Endothelial cell of umbilical vein (primary cell): ENCODE results near the gene MED27. TPM values are rescaled to one million over a fixed set of nuclear protein-coding genes. Genes with fewer than 3 reads are reported as not detected.

ENCODE experiments used
- BruUV-seq: library from RNA; stranded (reverse); fragments of 400-500 nt; replicated peaks from 2 replicates; lab custom pipeline; 2021; lab: Mats Ljungman, UMichigan
- CTCF ChIA-PET: fragments of 300-600, 350-600 bp; sonication (Branson Sonifier 250); formaldehyde crosslinking; loops from one replicate; lab custom pipeline; 2021; ENCODE audit warnings: antibody characterized with exemption, inconsistent platforms; lab: Charles Lee
- POLR2A ChIA-PET: fragments of 300-600, 350-600 bp; sonication (Branson Sonifier 250); formaldehyde crosslinking; loops from one replicate; lab custom pipeline; 2021; ENCODE audit warnings: antibody characterized with exemption, inconsistent platforms; lab: Charles Lee
- DNase-seq: peaks from one replicate; pipeline ENCODE4 v3.0.0-alpha.2; 2011; ENCODE audit warnings: low read depth, low spot score
- FAIRE-seq: peaks from 2 replicates; lab custom pipeline; 2011; peaks lifted over from hg19 to GRCh38; lab: Jason Lieb, UNC
- H2AFZ ChIP-seq: 2 replicates; pipeline ENCODE4 v1.6.0; 2012; ENCODE audit warnings: low read depth, low read length, control low read depth, inconsistent platforms
- H3K27ac ChIP-seq: 2 replicates; pipeline ENCODE4 v1.5.1; 2011; ENCODE audit warnings: low read depth, mild to moderate bottlenecking, control low read depth, low read length, moderate library complexity; ENCODE audit not compliant: insufficient read depth
- H3K27me3 ChIP-seq, 2 experiments: 2 replicates each; pipeline versions ENCODE4 v1.6.0 to v1.6.1; 2011; ENCODE audit warnings: low read length in 2 of 2, mixed read lengths in 1 of 2; ENCODE audit not compliant: control insufficient read depth in 2 of 2, insufficient read depth in 2 of 2
- H3K36me3 ChIP-seq, 2 experiments: 2 replicates in 1 of 2; 3 replicates in 1 of 2; pipeline ENCODE4 v1.5.1; 2011; ENCODE audit warnings: low read length in 2 of 2, mild to moderate bottlenecking in 1 of 2, moderate library complexity in 1 of 2; ENCODE audit not compliant: control insufficient read depth in 2 of 2, insufficient read depth in 2 of 2; ENCODE audit errors: extremely low read depth in 1 of 2
- H3K4me1 ChIP-seq: 3 replicates; pipeline ENCODE4 v1.5.1; 2011; ENCODE audit warnings: mild to moderate bottlenecking, low read length; ENCODE audit not compliant: control insufficient read depth, insufficient read depth; ENCODE audit errors: extremely low read depth
- H3K4me2 ChIP-seq: 2 replicates; pipeline ENCODE4 v1.6.1; 2011; ENCODE audit warnings: low read length, control low read depth, mixed read lengths; ENCODE audit not compliant: insufficient read depth
- H3K4me3 ChIP-seq, 3 experiments: fragments of 200-600 bp in 1 of 3; sonication (generic), shearing (Covaris generic) in 1 of 3; replicated peaks in 1 of 3; 2 replicates each; pipeline ENCODE4 v1.5.1; 2011 to 2016; ENCODE audit warnings: control low read depth in 3 of 3, low read length in 3 of 3, mild to moderate bottlenecking in 2 of 3, inconsistent platforms in 1 of 3, low read depth in 1 of 3, moderate library complexity in 1 of 3; ENCODE audit not compliant: insufficient read depth in 1 of 3
- H3K79me2 ChIP-seq: 2 replicates; pipeline ENCODE4 v1.6.0; 2012; ENCODE audit warnings: low read length, inconsistent platforms; ENCODE audit not compliant: control insufficient read depth, insufficient read depth
- H3K9ac ChIP-seq: replicated peaks from 2 replicates; pipeline ENCODE3; 2011; ENCODE audit warnings: low read length, control low read depth; ENCODE audit not compliant: insufficient read depth; ENCODE audit errors: extremely low read depth
- H3K9me1 ChIP-seq: replicated peaks from 3 replicates; pipeline ENCODE4 v1.6.0; 2011; ENCODE audit warnings: mild to moderate bottlenecking, low read length; ENCODE audit not compliant: control insufficient read depth, insufficient read depth; ENCODE audit errors: extremely low read depth
- H3K9me3 ChIP-seq: replicated peaks from 2 replicates; pipeline ENCODE4 v1.5.1; 2012; ENCODE audit warnings: low read length, inconsistent platforms; ENCODE audit not compliant: control insufficient read depth, insufficient read depth
- H4K20me1 ChIP-seq: replicated peaks from 2 replicates; pipeline ENCODE3; 2011; ENCODE audit warnings: mild to moderate bottlenecking, low read length; ENCODE audit not compliant: control insufficient read depth, insufficient read depth; ENCODE audit errors: extremely low read depth
- CTCF ChIP-seq, 2 donors: IDR thresholded peaks; 1 replicate in 1 of 2; 2 replicates in 1 of 2; pipeline ENCODE4 v1.5.1; 2011; ENCODE audit warnings: low read length in 2 of 2, mild to moderate bottlenecking in 2 of 2, moderate library complexity in 2 of 2, control low read depth in 1 of 2, inconsistent platforms in 1 of 2, low read depth in 1 of 2; ENCODE audit not compliant: insufficient read depth in 1 of 2; ENCODE audit errors: extremely low read depth in 1 of 2
- EZH2 ChIP-seq: IDR thresholded peaks from 2 replicates; pipeline ENCODE4 v1.6.1; 2012; ENCODE audit warnings: borderline replicate concordance, low read depth, mild to moderate bottlenecking, moderate library complexity, low read length, inconsistent platforms; ENCODE audit not compliant: severe bottlenecking
- FOS ChIP-seq: IDR thresholded peaks from 2 replicates; pipeline ENCODE4 v1.6.1; 2011; ENCODE audit warnings: mild to moderate bottlenecking, low read length, moderate library complexity, borderline replicate concordance; ENCODE audit not compliant: insufficient read depth
- GATA2 ChIP-seq: IDR thresholded peaks from 2 replicates; pipeline ENCODE4 v1.7.0; 2011; ENCODE audit warnings: low read depth, mild to moderate bottlenecking, moderate library complexity, mixed read lengths, low read length; ENCODE audit not compliant: insufficient read length, insufficient read depth
- JUN ChIP-seq: IDR thresholded peaks from 2 replicates; pipeline ENCODE4 v1.6.1; 2011; ENCODE audit warnings: borderline replicate concordance, low read depth; ENCODE audit not compliant: insufficient read length, insufficient read depth
- MAX ChIP-seq: IDR thresholded peaks from 2 replicates; pipeline ENCODE4 v1.6.1; 2011; ENCODE audit not compliant: insufficient read depth, insufficient read length
- MYC ChIP-seq: IDR thresholded peaks from one replicate; pipeline ENCODE4 v1.6.1; 2011; ENCODE audit warnings: mild to moderate bottlenecking, low read depth, low read length
- POLR2A ChIP-seq: IDR thresholded peaks from 2 replicates; pipeline ENCODE4 v1.6.1; 2012; ENCODE audit warnings: low read depth, mild to moderate bottlenecking, control low read depth, low read length
- POLR2AphosphoS5 ChIP-seq: IDR thresholded peaks from 2 replicates; pipeline ENCODE4 v1.6.1; 2012; ENCODE audit warnings: low read depth, mild to moderate bottlenecking, control low read depth, low read length, moderate library complexity; ENCODE audit not compliant: insufficient read depth
- dilution Hi-C: fragments of 300-500 bp; cut with MboI; formaldehyde crosslinking; loops from one replicate; pipeline ENCODE4 v1.15.0; 2019; ENCODE audit warnings: low sequenced_read_pairs; ENCODE audit not compliant: extremely low pct_ligation_motif_present
- intact Hi-C: fragments of 100-400 bp; cut with micrococcal nuclease; formaldehyde crosslinking; loops from one replicate; pipeline ENCODE4 v1.10.0; 2022
- polyA plus RNA-seq, 4 experiments: library from polyadenylated mRNA; depleted of rRNA in 3 of 4; stranded (reverse) in 3 of 4; unstranded in 1 of 4; fragments of >200 nt; gene quantifications; 2 replicates each; pipeline versions ENCODE4 v1.2.1 to v1.2.3, GENCODE V29; 2011 to 2012; ENCODE audit warnings: missing spikeins in 1 of 4
- total RNA-seq: library from RNA; stranded (reverse); gene quantifications from 2 replicates; pipeline ENCODE4 v1.2.3, GENCODE V29; 2021

Gene MED27
- total and polyA plus RNA-seq, 2 donors (not counting 3 experiments of a cell fraction or from before 2014, with no cell fraction given): 27.9 to 47.8 TPM

- dilution Hi-C loops: loop anchor here (25.0 kb wide), 1 partner anchor 295 kb away; no protein-coding TSS in a partner anchor
Measured at GRCh38 chr9:131817627-131818026, 262.0 kb downstream of the MED27 start.

More at GRCh38 chr9:131817627-131818026, 262.0 kb downstream of the MED27 start:
- CTCF ChIA-PET: no interaction called here
- Histone ChIP-seq H3K36me3 (no peaks in the 10 kb centered on the region), H3K27me3 (peaks cover 0 to 8% of the 10 kb centered on the region in 2 experiments), H4K20me1 (no peaks in the 10 kb centered on the region), H3K4me3 (no peak overlapping the region), H3K4me2 (no peak overlapping the region), H2AFZ (no peak overlapping the region), H3K9me1 (no peaks in the 10 kb centered on the region), H3K9ac (no peak overlapping the region), H3K79me2 (no peaks in the 10 kb centered on the region), H3K4me1 (no peaks in the 10 kb centered on the region), H3K9me3 (no peaks in the 10 kb centered on the region), H3K27ac (no peak overlapping the region)
- POLR2A ChIA-PET: no interaction called here
- no peak for TF ChIP-seq POLR2A
- TF ChIP-seq GATA2: no peak
- TF ChIP-seq EZH2: no peak
- no peak for TF ChIP-seq FOS
- TF ChIP-seq POLR2AphosphoS5: no peak
- no peak for TF ChIP-seq CTCF (IDR thresholded peaks at IDR 0.05; ENCODE audit: extremely low read depth in 1 of 2, insufficient read depth in 1 of 2, low read depth in 1 of 2, low read length in 2 of 2)
- no peak for TF ChIP-seq JUN
- TF ChIP-seq MAX: no peak
- TF ChIP-seq MYC: no peak
- no peak for FAIRE-seq
- intact Hi-C loops: no loop called here
- no peak for DNase-seq
- no TSS peak for BruUV-seq
